Panc1 (cell line): Measurements from ENCODE around the gene DHCR24. TPM values are rescaled to one million over a fixed set of nuclear protein-coding genes. Genes with fewer than 3 reads are reported as not detected.
"Not testable (repeated sequence)": the region's sequence is repeated elsewhere in the genome, so short reads cannot be mapped to it uniquely, and the experiment has no call there.

Experiments used
- ATAC-seq: fragments of 200-7000 bp; cut with Tn5 transposase; 2 replicates; pipeline ENCODE4 v1.9.1; 2020; ENCODE audit warnings: mild to moderate bottlenecking, moderate library complexity
- BruUV-seq: library from RNA; stranded (reverse); fragments of 400-500 nt; replicated peaks from 2 replicates; lab custom pipeline; 2021; lab: Mats Ljungman, UMichigan
- CTCF ChIA-PET: fragments of 300-600 bp; sonication (Branson Sonifier 250); formaldehyde crosslinking; loops from one replicate; lab custom pipeline; 2022; ENCODE audit warnings: antibody characterized with exemption; lab: Charles Lee
- POLR2A ChIA-PET: fragments of 300-600 bp; sonication (Branson Sonifier 250); formaldehyde crosslinking; loops from one replicate; lab custom pipeline; 2022; ENCODE audit warnings: antibody characterized with exemption; lab: Charles Lee
- DNase-seq: peaks from one replicate; pipeline ENCODE4 v3.0.0-alpha.2; 2010; ENCODE audit warnings: low read depth, low spot score
- H3K27ac ChIP-seq: 2 replicates; pipeline ENCODE4 v1.5.1; 2011; ENCODE audit warnings: mild to moderate bottlenecking, low read length, inconsistent platforms
- H3K27me3 ChIP-seq: fragments of 200-500 bp; sonication (Bioruptor generic); 2 replicates; pipeline ENCODE4 v1.6.0; 2014; ENCODE audit warnings: low read length, inconsistent platforms; ENCODE audit not compliant: control insufficient read depth, insufficient read depth
- H3K36me3 ChIP-seq: fragments of 200-500 bp; sonication (Bioruptor generic); 2 replicates; pipeline ENCODE4 v1.5.1; 2014; ENCODE audit warnings: inconsistent platforms, mild to moderate bottlenecking, low read length, moderate library complexity; ENCODE audit not compliant: control insufficient read depth, insufficient read depth
- H3K4me1 ChIP-seq: 2 replicates; pipeline ENCODE4 v1.5.1; 2011; ENCODE audit warnings: inconsistent platforms, mild to moderate bottlenecking, low read length, moderate library complexity; ENCODE audit not compliant: control insufficient read depth, insufficient read depth
- H3K4me3 ChIP-seq, 2 experiments: 2 replicates each; pipeline ENCODE4 v1.5.1; 2011 to 2012; ENCODE audit warnings: low read depth in 2 of 2, low read length in 2 of 2, mild to moderate bottlenecking in 2 of 2, inconsistent platforms in 1 of 2, moderate library complexity in 1 of 2
- H3K9me3 ChIP-seq: fragments of 200-500 bp; sonication (Bioruptor generic); 2 replicates; pipeline ENCODE4 v1.5.1; 2014; ENCODE audit warnings: low read depth, mild to moderate bottlenecking, inconsistent platforms, low read length, moderate library complexity; ENCODE audit not compliant: control insufficient read depth, insufficient read depth
- CTCF ChIP-seq: fragments of 450-650 bp; IDR thresholded peaks from 2 replicates; pipeline ENCODE4 v1.5.1; 2017; ENCODE audit warnings: mild to moderate bottlenecking
- POLR2AphosphoS5 ChIP-seq: IDR thresholded peaks from 2 replicates; pipeline ENCODE4 v1.6.1; 2012; ENCODE audit warnings: mild to moderate bottlenecking, low read depth, low read length, moderate library complexity
- REST ChIP-seq, 2 experiments: IDR thresholded peaks; 2 replicates each; pipeline ENCODE4 v1.6.1; 2011 to 2012; ENCODE audit warnings: low read depth in 2 of 2, control low read depth in 1 of 2, low read length in 1 of 2, mild to moderate bottlenecking in 1 of 2, moderate library complexity in 1 of 2; ENCODE audit not compliant: insufficient read depth in 1 of 2
- SIN3A ChIP-seq: IDR thresholded peaks from 2 replicates; pipeline ENCODE4 v1.6.1; 2012; ENCODE audit warnings: low read depth, mild to moderate bottlenecking, low read length, moderate library complexity, borderline replicate concordance; ENCODE audit not compliant: insufficient read depth
- TCF7L2 ChIP-seq: IDR thresholded peaks from 2 replicates; pipeline ENCODE4 v1.6.1; 2011; ENCODE audit warnings: mild to moderate bottlenecking, low read depth, low read length, inconsistent platforms
- in situ Hi-C: cut with HindIII; loops from 2 replicates; pipeline ENCODE4 v1.10.0; 2016; ENCODE audit warnings: low sequenced_read_pairs, low pct_unique_long_range_greater_than_20kb
- intact Hi-C: fragments of 100-400 bp; cut with micrococcal nuclease; formaldehyde crosslinking; loops from one replicate; pipeline ENCODE4 v1.10.0; 2022; ENCODE audit not compliant: unreplicated experiment
- total RNA-seq: library from RNA; stranded (reverse); gene quantifications from one replicate; pipeline ENCODE4 v1.2.1, GENCODE V29; 2021; ENCODE audit not compliant: unreplicated experiment

DHCR24 gene
- total RNA-seq, 1 experiment from 2014 or later, result 313 TPM

- POLR2A ChIA-PET, result no interaction called here
- intact Hi-C loops (no loop called here), in situ Hi-C loops (no loop called here)
- CTCF ChIA-PET, result no interaction called here
- DNase-seq (no peak), ATAC-seq (no peak)
- BruUV-seq, result no TSS peak
- Histone ChIP-seq H3K27ac (no peak overlapping the region), H3K36me3 (peaks cover 7% of the 10 kb centered on the region), H3K27me3 (no peaks in the 10 kb centered on the region), H3K4me1 (peaks cover 37% of the 10 kb centered on the region), H3K9me3 (no peaks in the 10 kb centered on the region), H3K4me3 (no peak overlapping the region)
- TF ChIP-seq SIN3A, result no peak
Observed at GRCh38 chr1:54883349-54884102, 3.5 kb downstream of the DHCR24 start.

- POLR2A ChIA-PET, result no interaction called here
- CTCF ChIA-PET, result no interaction called here
- H3K4me3 ChIP-seq, result no peak overlapping the region
- peaks cover 29% of the 10 kb centered on the region for H3K4me1 ChIP-seq
- H3K27me3 ChIP-seq, result no peaks in the 10 kb centered on the region
- H3K9me3 ChIP-seq, result no peaks in the 10 kb centered on the region
- DNase-seq, result no peak
- intact Hi-C loops, result no loop called here
- in situ Hi-C loops, result no loop called here
- no peak overlapping the region for H3K27ac ChIP-seq
- ATAC-seq, result no peak
- H3K36me3 ChIP-seq, result peaks cover 7% of the 10 kb centered on the region
- TF ChIP-seq SIN3A, result no peak
- no peak for TF ChIP-seq REST (IDR thresholded peaks at IDR 0.05; ENCODE audit: insufficient read depth in 1 of 2, low read depth in 2 of 2, low read length in 1 of 2)
- TF ChIP-seq CTCF, result no peak
- TF ChIP-seq TCF7L2, result no peak
- TF ChIP-seq POLR2AphosphoS5, result no peak
- BruUV-seq, result no TSS peak
Observed at GRCh38 chr1:54882519-54882918, 4.5 kb downstream of the DHCR24 start.

- peaks cover 29% of the 10 kb centered on the region for H3K4me1 ChIP-seq
- H3K9me3 ChIP-seq, H3K27ac ChIP-seq, CTCF ChIA-PET, BruUV-seq, ATAC-seq, in situ Hi-C loops, H3K4me3 ChIP-seq, H3K27me3 ChIP-seq, POLR2A ChIA-PET, H3K36me3 ChIP-seq, DNase-seq, intact Hi-C loops: not testable (repeated sequence)
Observed at GRCh38 chr1:54881604-54882003, 5.4 kb downstream of the DHCR24 start.
